ENCODE results near the gene CPXM1. TPM values are rescaled to one million over a fixed set of nuclear protein-coding genes. Genes with fewer than 3 reads are reported as not detected.

The CPXM1 gene
- 19.4 TPM for total RNA-seq

- Histone ChIP-seq H3K9me3 (no peaks in the 10 kb centered on the region), H3K4me1 (peaks cover 30% of the 10 kb centered on the region), H3K36me3 (no peaks in the 10 kb centered on the region), H3K27ac (peak within 1 kb of the TSS; percentile 35), H3K4me3 (peak within 1 kb of the TSS; percentile 48 to 50), H3K27me3 (no peaks in the 10 kb centered on the region)
- intact Hi-C loops (cut with DNase I) = no loop called here
- TF ChIP-seq POLR2A (IDR thresholded peaks at IDR 0.05) (no peak), POLR2AphosphoS5 (IDR thresholded peaks at IDR 0.05; ENCODE audit: insufficient read depth in 1 of 2, low read depth in 1 of 2) (no peak), CTCF (IDR thresholded peaks at IDR 0.05) (no peak)
- DNase-seq (ENCODE audit: extremely low spot score in 2 of 2) = no peak
Measured at GRCh38 chr20:2800521-2801285, at the start of gene CPXM1. Gene CPXM1 (minus strand): TSS chr20:2800627. CDS start chr20:2800572, 55 bp downstream.

- Histone ChIP-seq H3K4me3 (no peak overlapping the region), H3K27me3 (no peaks in the 10 kb centered on the region), H3K27ac (no peak overlapping the region), H3K36me3 (peaks cover 0 to 4% of the 10 kb centered on the region in 2 donors), H3K4me1 (no peaks in the 10 kb centered on the region), H3K9me3 (no peaks in the 10 kb centered on the region)
- TF ChIP-seq POLR2A (IDR thresholded peaks at IDR 0.05) (no peak), CTCF (IDR thresholded peaks at IDR 0.05) (no peak), POLR2AphosphoS5 (IDR thresholded peaks at IDR 0.05; ENCODE audit: insufficient read depth in 1 of 2, low read depth in 1 of 2) (no peak)
- intact Hi-C loops (cut with DNase I) = no loop called here
- peak in 1 of 2 donors; percentile 22 for DNase-seq (ENCODE audit: extremely low spot score in 2 of 2)
Measured at GRCh38 chr20:2849529-2849928, 49.1 kb upstream of the CPXM1 start.

DNA sequence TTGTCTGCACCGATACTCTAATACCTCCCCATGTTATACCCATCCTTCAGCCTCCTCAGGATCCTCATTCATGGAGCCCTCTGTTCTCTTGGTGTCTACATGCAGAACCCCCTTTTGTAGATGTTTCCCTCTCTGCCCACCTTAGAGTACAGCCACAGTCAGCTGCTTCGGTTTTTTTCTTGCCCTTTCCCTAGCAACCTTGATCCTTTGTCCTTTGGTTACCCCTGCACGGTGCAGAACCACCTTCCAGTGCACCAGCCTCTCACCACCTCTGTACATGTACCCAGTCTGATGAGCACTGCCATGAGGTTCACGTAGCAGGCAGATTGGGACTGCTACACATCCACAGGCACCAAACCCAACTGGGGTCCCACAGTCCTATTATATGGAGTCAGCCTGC is 47.4 kb upstream of the CPXM1 start:
- TF ChIP-seq POLR2AphosphoS5 (IDR thresholded peaks at IDR 0.05; ENCODE audit: insufficient read depth in 1 of 2, low read depth in 1 of 2) (no peak), CTCF (IDR thresholded peaks at IDR 0.05) (no peak), POLR2A (IDR thresholded peaks at IDR 0.05) (no peak)
- Histone ChIP-seq H3K4me3 (no peak overlapping the region), H3K27ac (no peak overlapping the region), H3K36me3 (peaks cover 0 to 9% of the 10 kb centered on the region in 2 donors), H3K4me1 (peaks cover 10% of the 10 kb centered on the region), H3K9me3 (no peaks in the 10 kb centered on the region), H3K27me3 (no peaks in the 10 kb centered on the region)
- intact Hi-C loops (cut with DNase I) = no loop called here
- peak; percentile 46 to 75 for DNase-seq (ENCODE audit: extremely low spot score in 2 of 2)

DNA sequence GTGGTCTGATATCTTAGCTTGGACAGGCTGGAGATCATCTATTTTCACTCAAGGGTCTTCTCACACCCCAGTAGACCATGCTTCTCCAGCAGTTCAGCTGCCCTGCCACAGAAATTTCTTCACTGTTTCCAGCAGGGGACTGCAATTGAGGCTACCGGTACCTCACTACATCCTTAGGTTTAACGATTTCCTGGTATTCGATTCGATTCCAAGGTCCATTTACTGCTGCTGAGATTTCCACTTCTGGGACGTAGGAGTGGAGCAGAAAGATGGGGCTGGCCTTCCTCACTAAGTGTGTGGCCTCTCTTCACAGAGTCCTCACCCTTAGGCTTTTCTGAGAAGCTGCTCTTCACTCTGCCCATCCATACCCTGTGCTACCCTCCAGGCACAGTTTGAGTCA is 46.3 kb upstream of the CPXM1 start:
- Histone ChIP-seq H3K4me3 (no peak overlapping the region), H3K27me3 (no peaks in the 10 kb centered on the region), H3K4me1 (peaks cover 17% of the 10 kb centered on the region), H3K9me3 (no peaks in the 10 kb centered on the region), H3K36me3 (peaks cover 0 to 9% of the 10 kb centered on the region in 2 donors), H3K27ac (no peak overlapping the region)
- intact Hi-C loops (cut with DNase I) = no loop called here
- no peak for TF ChIP-seq CTCF (IDR thresholded peaks at IDR 0.05)
- no peak for TF ChIP-seq POLR2AphosphoS5 (IDR thresholded peaks at IDR 0.05; ENCODE audit: insufficient read depth in 1 of 2, low read depth in 1 of 2)
- TF ChIP-seq POLR2A (IDR thresholded peaks at IDR 0.05) = no peak
- DNase-seq (ENCODE audit: extremely low spot score in 2 of 2) = no peak

GRCh38 chr20:2845607-2846006 is 45.2 kb upstream of the CPXM1 start:
- Histone ChIP-seq H3K36me3 (peaks cover 0 to 9% of the 10 kb centered on the region in 2 donors), H3K4me3 (no peak overlapping the region), H3K27me3 (no peaks in the 10 kb centered on the region), H3K9me3 (no peaks in the 10 kb centered on the region), H3K4me1 (peaks cover 24% of the 10 kb centered on the region), H3K27ac (no peak overlapping the region)
- intact Hi-C loops (cut with DNase I) = no loop called here
- TF ChIP-seq POLR2A (IDR thresholded peaks at IDR 0.05) (no peak), CTCF (IDR thresholded peaks at IDR 0.05) (no peak), POLR2AphosphoS5 (IDR thresholded peaks at IDR 0.05; ENCODE audit: insufficient read depth in 1 of 2, low read depth in 1 of 2) (no peak)
- peak in 1 of 2 donors; percentile 29 for DNase-seq (ENCODE audit: extremely low spot score in 2 of 2)

Data from vagina (tissue), 2 donors.